Tongue (tissue), 2 donors: ENCODE results near the gene ARG1. TPM values are rescaled to one million over a fixed set of nuclear protein-coding genes. Genes with fewer than 3 reads are reported as not detected.
"Not testable (repeated sequence)": the region's sequence is repeated elsewhere in the genome, so short reads cannot be mapped to it uniquely, and the experiment has no call there.

Experiments
- DNase-seq: peaks from one replicate; pipeline ENCODE4 v3.0.0-alpha.2; 2015
- total RNA-seq: library from RNA; depleted of rRNA; stranded (reverse); fragments of >200 nt; gene quantifications from one replicate; pipeline ENCODE4 v1.2.3, GENCODE V29; 2014

ARG1 gene
- 0.92 TPM for total RNA-seq

DNA sequence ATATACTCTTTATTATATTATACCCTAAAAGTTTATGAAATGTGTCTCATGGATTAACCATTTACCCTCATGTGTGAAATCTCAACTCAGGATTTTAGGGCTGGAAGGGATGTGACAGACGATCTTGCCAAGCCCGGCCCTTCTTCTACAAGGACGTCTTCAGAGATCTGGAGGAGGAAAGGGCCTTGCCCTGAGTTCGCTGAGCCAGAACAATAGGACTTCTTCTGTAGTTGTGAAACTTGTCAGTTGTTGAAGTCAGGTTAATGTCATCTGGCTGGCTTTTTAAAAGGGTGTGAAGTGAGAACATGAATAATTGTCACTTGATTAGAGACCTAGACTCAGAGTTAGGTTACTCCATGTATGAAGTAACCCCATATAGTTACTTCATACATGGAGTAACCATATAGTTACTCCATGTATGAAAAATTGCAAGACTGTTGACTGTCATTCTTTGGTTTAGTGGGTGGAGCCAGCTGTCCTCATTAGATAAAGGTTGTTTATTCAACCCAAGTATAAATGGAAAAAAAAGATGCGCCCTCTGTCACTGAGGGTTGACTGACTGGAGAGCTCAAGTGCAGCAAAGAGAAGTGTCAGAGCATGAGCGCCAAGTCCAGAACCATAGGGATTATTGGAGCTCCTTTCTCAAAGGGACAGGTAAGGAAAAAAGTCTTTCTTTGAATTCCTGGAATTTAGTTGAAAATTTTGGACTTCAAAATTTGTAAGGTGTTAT, at the start of gene ARG1:
Gene ARG1, plus strand, starts transcription at position 541 of the 730 bp plus-strand sequence. Its CDS starts 57 bp downstream, at position 598.
- DNase-seq: no peak

DNA sequence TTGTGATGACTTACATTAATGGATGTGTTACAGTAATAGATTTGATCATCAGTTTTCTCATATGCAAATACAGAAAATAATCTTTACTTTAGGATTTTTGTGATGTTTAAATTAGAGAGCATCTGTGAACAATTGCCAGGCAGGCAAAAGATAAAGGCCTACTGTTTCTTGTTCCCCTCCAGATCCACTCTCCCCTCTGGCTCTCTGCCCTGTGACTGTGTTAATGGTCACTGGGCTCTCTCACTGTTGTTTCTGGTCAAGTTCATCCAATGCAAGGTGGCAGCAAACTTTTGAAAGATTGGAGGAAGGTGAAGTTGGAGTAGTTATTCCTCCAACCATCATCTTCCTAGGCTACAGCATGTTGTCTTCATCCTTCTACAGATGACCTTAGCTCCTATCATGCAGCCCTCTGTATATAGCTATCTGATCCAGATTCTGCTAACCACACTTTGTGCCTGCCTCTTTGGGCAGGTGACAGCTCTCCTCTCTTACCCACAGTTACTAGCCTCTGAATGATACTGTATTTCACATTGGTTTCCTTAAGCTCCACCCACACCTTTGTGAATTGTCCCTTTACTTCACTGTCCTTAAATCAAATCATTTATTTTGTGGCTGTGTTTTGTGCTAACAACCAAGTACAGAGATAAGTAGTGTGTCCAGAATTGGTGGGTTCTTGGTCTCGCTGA, 48.9 kb upstream of the ARG1 start:
- no peak for DNase-seq

DNA sequence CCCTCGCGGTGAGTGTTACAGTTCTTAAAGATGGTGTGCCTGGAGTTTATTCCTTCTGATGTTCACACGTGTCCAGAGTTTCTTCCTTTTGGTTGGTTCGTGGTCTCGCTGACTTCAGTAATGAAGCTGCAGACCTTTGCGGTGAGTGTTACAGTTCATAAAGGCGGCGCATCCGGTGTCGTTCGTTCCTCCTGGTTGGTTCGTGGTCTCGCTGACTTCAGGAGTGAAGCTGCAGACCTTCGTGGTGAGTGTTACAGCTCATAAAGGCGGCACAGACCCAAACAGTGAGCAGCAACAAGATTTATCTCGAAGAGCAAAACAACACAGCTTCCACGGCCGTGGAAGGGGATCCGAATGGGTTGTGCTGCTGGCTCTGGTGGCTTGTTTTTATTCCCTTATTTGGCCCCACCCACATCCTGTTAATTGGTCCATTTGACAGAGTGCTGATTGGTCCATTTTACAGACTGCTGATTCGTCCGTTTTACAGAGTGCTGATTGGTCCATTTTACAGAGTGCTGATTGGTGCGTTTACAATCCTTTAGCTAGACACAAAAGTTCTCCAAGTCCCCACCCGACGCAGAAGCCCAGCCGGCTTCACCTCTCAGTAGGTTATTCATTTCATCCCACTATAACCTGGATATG, 48.2 kb upstream of the ARG1 start:
- no peak for DNase-seq

DNA sequence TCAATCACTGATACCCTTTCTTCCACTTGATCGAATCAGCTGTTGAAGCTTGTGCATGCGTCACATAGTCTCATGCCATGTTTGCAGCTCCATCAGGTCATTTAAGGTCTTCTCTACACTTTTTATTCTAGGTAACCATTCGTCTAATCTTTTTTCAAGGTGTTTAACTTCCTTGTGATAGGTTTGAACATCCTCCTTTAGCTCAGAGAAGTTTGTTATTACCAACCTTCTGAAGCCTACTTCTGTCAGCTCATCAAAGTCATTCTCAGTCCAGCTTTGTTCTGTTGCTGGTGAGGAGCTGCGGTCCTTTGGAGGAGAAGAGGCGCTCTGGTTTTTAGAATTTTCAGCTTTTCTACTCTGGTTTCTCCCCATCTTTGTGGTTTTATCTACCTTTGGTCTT, 42.1 kb upstream of the ARG1 start:
- not testable (repeated sequence) for DNase-seq

DNA sequence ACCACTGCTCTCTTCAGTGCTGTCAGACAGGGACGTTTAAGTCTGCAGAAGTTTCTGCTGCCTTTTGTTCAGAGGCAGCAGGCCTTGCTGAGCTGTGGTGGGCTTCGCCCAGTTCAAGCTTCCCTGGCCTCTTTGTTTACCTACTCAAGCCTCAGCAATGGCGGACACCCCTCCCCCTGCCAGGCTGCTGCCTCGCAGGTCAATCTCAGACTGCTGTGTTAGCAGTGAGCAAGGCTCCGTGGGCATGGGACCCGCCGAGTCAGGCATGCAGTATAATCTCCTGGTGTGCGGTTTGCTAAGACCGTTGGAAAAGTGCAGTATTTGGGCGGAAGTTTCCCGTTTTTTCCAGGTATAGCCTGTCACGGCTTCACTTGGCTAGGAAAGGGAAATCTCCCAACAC, 41.3 kb upstream of the ARG1 start:
- DNase-seq: not testable (repeated sequence)

DNA sequence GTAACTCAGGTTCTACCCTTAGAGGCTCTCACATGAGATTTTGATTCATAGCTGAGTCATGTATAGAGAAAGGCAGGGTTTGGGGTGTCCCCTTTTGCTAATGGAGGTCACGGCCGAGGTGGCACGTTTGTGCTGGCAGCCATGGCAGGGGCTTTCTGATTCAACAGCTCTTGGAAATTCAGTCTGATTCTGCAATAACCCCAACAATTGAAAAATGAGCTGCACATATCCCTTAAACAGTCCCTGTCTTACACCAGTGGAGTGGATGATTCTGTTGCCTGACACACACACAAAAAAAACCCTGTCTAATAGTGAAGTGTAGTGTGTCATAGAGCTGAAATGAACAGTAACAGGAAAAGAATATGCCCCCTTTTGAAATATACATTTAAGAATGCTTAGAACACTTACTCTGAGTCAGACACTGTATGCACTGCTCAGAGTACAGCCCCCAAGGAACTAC, 40.4 kb upstream of the ARG1 start:
- no peak for DNase-seq

DNA sequence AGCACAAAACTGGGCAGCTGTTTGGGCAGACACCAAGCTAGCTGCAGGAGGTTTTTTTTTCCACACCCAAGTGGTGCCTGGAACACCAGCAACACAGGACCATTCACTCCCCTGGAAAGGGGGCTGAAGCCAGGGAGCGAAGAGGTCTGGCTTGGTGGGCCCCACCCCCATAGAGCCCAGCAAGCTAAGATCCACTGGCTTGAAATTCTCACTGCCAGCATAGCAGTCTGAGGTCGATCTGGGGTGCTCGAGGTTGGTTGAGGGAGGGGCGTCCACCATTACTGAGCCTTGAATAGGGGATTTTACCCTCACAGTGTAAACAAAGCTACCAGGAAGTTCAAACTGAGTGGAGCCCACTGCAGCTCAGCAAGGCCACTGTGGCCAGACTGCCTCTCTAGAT, 34.4 kb upstream of the ARG1 start:
- not testable (repeated sequence) for DNase-seq

DNA sequence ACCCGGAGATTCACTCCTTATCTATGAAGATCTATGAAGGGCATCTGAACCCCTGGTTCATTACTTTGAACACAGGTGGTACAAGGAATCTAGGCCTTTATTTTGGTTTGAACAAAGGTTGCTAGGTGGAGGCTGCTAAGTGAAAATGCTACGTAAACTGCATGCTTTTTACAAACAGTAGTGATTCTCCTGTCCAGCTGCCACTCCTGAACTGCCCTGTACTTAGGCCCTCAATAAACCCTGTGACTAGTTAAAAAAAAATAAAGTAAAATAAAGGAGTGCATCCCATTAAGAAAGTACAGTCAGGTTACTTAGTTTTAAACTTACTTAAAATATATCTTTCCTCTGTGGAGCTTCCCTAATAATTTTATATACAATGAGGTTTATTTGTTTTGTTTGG, 27.7 kb upstream of the ARG1 start:
- no peak for DNase-seq

DNA sequence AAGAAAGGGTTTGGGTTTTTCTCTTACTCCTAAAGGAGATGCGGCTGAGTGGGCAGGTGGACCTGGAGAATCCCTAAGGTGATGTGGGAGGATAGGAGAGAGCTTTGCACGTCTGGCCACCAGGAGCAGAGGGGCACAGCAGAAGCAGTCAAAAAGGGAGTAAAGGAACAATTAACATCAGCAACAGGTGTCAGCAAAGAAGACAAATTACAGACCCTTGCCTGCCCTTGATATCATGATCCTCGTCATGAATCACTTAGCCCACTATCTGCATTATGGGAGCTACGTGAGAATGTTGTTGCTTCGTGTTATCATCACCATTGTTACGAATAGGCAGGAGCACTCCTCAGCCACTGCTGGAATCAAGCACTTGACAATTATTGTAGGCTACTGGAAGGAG, 25.5 kb upstream of the ARG1 start:
- DNase-seq: no peak

DNA sequence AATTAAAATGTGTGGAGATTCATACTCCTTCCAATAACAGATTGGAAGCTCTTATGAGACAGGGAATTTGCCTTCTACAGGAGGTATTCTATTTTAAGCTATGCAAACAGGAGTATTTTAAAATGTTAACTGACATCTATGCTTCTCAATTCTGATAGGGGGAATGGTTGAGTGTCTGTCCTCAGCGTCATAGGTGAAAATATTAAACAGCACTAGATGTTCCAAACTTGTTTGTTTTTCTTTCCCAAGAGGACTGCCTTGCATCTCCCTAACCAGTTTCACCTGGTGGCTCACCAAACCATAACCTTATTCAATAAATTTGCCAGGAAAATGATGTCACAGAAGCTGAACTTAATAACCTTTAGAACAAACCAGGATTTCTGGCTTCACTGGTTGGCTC, 24.6 kb upstream of the ARG1 start:
- DNase-seq: no peak

DNA sequence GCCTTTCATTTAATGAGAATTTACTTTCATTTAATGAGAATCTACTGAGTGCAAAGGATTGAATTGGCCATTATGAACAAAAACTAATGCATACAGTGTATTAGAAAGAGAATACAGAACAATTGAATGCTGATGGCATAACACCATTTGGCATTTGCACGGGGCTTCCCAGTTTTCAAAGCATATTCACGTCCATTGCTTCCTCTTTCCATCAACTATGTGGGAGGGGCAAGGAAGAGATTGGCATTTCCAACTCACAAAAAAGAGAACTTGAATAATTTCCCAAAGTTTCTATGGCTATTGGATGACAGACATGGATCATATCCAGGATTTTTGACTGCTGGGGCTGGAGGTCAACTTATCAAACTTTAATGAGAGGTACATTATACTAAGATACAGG, 23.2 kb upstream of the ARG1 start:
- no peak for DNase-seq

DNA sequence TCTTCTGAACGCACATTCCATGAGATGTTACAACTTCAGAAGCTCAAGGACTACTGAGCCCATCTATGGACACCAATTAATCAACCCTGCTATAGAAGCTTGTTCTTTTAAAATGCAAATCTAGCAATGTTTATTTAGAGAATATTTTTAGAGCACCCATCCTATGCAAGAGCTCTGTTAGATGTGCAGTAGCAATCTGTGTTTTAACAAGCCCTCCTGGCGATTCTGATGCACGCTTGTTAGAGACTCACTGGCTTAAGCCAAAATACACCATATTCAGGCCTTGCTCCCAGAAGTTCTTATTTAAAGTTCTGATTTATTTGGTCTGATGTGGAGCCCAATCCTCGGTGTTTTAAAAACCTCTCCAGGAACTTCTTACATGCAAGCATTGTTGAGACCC, 21.1 kb upstream of the ARG1 start:
- no peak for DNase-seq

DNA sequence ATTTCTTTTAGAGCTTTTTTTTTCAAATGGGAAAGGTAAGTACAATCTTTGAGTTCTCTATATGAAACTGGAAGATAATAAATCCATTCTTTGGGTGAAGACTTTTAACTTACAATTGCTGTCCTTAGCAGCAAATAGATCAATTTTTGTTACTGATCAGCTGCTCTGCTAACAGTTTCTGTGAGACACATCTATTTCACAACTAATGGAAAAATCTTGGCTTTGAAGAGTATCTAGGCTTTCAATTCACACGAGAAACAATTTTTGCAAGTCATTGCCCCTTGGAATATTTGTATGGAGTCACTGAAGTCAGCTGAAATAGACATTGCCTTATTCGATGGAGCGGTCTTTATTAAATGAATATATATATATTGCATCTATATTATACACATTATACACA, 20.5 kb upstream of the ARG1 start:
- no peak for DNase-seq

DNA sequence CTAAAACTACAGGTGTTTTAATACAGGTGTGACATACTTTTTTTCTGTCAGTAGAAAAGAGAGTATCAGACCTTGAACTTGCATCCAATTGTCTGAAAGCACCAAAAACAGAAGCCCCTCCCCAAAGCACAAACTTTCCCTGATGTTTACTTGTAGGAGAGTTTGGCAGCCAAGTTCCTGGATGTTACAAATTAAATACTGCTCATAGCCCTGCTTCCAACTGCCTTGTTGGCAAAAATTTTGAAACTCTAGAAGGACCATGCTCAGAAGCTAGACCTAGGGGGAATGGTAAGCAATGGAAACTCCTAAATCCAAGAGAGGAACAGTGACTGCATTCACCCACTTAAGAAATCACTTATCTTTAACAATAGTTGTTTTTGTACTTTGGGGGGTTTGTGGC, 17.0 kb upstream of the ARG1 start:
- peak; percentile 76 for DNase-seq

DNA sequence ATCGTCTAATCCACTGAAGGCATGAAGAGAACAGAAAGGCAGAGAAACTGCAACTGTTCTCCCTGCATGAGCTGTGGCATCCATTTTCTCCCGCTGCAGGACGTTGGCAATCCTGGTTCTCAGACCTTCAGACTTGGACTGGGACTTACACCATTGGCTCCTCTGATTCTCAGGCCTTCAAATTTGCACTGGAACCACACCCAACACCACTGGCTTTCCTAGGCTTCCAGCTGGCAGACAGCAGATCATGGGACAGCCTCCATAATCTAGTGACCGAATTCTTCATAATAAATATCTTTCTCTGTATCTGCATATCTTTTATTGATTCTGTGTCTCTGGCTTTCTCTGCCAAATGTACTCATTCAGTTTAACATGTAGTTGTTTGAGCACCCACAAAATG, 14.1 kb upstream of the ARG1 start:
- DNase-seq: no peak

DNA sequence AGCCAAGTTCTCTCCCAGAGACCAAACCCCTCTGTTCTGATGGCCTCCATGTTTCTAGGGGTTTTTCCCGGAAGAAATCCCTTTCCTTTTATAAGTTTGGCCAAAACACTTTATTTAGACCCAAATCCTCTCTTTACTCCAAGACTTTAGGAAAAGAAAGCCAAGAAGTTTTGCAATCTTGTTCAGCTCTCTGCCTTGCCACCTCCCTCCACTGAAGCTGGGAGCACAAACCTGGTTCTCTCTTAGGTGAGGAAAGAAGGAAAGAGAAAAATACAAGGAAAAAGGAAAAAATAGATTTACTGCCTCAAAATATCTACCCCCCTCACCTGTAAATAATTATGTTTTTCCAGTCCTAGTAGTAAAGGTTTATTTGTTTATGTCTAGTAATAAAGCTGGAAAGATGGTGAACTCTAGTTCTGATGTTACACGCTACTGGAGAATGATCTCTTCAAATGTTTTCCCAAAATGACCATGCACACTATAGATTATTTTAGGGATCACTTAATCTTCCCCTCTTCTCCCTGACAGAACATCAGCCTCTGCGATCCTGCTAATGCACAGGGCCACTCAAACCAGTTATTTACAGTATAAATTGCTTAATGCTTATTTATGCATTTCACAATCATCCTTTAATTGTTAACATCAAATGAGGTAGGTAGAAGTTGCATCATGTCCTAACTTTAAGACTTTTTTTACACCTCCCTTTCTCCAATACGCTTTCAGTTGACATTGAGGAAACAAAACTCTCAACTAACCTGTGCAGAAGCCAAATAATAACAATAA, 10.9 kb upstream of the ARG1 start:
- DNase-seq: no peak

DNA sequence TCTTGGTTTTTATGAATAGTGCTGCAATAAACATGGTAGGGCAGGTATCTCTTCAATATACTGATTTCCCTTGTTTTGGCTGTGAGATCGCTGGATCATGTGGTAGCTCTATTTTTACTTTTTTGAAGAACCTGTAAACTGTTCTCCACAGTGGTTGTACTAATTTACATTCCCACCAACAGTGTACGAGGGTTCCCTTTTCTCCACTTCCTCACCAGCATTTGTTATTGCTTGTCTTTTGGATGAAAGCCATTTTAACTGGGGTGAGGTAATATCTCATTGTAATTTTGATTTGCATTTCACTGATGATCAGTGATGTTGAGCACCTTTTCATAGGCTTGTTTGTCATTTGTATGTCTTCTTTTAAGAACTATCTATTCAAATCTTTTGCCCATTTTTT, 8.0 kb upstream of the ARG1 start:
- DNase-seq: no peak

DNA sequence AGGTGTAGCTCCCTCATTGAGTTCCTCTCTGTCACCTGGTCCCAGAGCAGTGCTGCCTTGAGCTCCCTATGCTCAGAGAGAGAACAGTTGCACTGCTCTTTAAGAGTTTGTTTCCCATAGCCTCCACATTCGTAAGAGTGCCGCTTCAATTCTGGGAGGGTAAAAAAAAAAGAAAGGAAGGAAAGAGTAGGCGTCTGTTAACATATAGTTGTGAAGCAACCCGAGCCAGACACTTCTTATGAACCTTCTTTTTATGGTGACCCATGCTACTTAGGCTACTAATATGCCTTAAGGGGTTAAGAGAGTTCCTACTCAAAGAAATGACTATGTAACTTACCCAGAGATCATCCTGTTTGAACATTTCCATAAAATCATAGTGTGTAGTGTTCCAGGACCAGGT, 4.3 kb upstream of the ARG1 start:
- no peak for DNase-seq

DNA sequence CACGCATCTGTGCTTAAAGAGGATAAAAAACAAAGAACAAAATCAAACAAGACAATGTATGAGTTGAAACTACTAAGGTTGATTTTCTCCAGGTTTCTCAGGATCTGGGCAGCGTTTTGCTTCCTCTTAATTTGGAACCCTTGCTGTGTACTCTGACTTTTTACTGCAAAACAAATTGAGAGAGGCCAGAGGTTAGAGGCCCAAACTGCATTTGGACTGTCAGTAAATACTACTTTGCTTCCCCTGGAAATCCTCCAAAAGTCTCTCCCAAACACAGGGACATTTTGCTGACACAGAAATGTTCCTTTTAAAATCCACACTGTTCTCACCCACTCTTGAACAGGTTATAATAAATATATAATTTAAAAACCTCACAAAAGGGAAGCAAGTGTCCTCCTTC, 1.1 kb downstream of the ARG1 start:
- DNase-seq: peak; percentile 22

DNA sequence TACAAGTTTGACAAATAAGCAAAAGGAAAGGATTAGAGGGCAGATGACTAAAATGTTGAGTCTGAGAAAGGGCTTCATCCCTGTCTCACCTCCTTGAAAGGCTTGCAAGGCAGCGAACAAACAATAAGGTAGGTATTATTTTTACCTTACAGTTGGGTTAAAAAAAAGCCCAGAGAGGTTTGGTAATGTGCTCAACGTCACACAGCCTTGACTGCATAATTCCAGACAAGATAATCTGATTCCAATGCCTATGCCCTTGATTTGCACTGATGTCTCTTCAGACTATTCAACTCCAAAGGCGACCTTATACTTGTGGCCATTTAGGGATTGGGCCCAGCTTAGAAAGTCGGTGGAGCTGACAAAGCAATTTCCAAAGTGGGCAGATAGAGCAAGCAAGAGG, 1.7 kb downstream of the ARG1 start:
- DNase-seq: no peak

DNA sequence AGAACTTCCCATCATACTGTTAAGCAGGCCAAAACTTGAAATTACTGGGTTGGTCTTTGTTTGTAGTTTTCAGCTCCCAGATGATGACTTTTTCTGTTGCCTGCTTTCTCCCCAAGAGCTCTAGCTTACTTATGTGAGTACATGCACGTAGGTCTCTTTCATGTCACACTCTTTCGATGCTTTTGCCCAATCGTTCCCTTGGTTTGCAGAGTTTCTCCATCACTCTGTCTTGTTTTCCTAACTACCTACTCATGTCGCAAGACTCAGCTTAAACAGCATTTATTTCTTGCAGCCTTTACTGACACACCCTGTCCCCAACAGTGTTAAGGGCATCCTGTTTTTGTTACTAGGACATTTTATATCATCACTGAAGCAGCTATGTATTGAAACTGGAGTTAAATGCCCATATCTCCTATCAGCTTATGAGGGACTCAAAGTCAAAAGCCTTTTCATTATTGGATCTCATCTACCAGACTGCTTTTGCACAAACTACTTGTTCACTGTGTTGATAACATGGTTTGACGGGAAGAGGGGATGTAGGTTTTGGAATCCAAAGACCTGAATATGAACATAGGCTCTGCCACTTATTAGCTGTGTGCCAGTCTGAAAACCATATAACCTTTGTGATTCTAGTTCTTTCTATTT, 2.9 kb downstream of the ARG1 start:
- DNase-seq: no peak

DNA sequence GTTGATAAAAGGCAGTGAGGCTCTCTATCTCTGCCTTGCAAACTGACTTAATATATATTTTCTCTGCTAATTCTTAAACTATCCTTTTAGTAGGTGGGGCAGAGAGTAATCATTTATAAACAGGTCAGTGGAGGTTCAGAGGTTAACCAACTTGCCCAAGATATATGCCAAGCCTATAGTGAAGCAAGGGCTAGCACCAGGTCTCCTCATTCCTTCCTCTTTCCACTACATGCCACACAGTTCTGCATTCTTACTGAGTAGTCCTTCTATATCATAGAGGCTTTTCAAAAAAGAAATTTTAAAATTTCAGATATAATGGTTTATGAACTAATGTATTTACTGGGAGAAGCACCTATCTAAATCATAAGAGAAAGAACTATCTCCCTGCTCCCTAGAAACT, 8.5 kb downstream of the ARG1 start:
- no peak for DNase-seq
